ENCODE data around the gene IYD. TPM values are rescaled to one million over a fixed set of nuclear protein-coding genes. Genes with fewer than 3 reads are reported as not detected.

The IYD gene
- polyA plus RNA-seq, 2 of the 4 experiments (the other 2 are of a cell fraction) = 0.08 TPM; not detected in 1

DNA sequence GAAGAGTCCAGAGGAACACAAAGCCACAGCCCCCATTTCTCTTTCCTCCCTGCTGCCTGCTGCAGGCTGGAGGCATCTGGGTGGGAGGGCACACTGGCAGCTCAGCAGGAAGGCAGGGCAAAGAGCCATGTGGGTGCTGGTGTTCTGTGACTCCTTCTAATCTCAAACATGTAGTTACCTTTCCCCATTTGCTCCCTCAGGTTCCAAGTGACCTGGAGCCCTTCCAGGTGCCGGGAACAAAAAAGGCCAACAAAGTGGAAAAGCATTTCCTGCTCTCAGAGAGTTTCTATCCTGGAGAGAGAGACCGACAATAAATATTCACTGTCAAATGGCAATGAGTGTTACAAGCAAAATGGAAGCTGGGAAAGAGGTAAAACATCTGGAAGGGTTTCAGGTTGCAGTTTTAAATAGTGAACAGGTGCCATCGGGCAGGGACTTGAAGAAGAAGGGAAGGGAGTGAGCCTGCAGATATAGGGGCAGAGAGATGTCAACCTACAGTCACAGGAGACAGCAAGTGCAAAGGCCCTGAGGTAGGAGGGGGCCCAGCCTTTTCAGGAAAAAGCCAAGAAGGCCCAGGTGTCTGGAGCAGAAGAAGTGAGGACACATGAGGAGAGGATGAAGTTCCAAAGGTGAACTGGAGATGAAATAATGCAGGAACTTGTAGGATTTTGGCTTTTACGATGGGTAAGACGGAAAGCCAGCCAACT, 43.6 kb upstream of the IYD start:
- no peaks in the 10 kb centered on the region for H3K4me1 ChIP-seq
- no peak overlapping the region for H3K27ac ChIP-seq
- POLR2A ChIA-PET = no interaction called here
- no peak overlapping the region for H3K4me2 ChIP-seq
- DNase-seq (ENCODE audit: low read depth in 1 of 2, low spot score in 1 of 2) (no peak), FAIRE-seq (no peak), ATAC-seq (no peak)
- H3K4me3 ChIP-seq = no peak overlapping the region
- WGBS (ENCODE audit: missing lambda C conversion rate) = 64% methylated on average over 5 of the region's 5 CpGs
- H3K9me3 ChIP-seq = no peaks in the 10 kb centered on the region
- CTCF ChIA-PET = interaction anchor here (1.6 to 1.7 kb wide), 2 partner anchors 9 to 254 kb away, joined by 4 to 6 read pairs; no protein-coding TSS in a partner anchor
- TF ChIP-seq RFX5 (IDR thresholded peaks at IDR 0.05) (no peak), FOXS1 (CRISPR knock-in tag; IDR thresholded peaks at IDR 0.05) (no peak), NR3C1 (IDR thresholded peaks at IDR 0.05) (no peak), TFCP2L1 (CRISPR knock-in tag; IDR thresholded peaks at IDR 0.05) (no peak), RNF2 (IDR thresholded peaks at IDR 0.05; ENCODE audit: borderline replicate concordance, low read depth) (no peak), HOXA7 (CRISPR knock-in tag; IDR thresholded peaks at IDR 0.05) (no peak), RARB (CRISPR knock-in tag; IDR thresholded peaks at IDR 0.05) (no peak), FOSB (CRISPR knock-in tag; IDR thresholded peaks at IDR 0.05) (no peak), ZC3H11A (IDR thresholded peaks at IDR 0.05) (no peak), MYC (IDR thresholded peaks at IDR 0.05; ENCODE audit: borderline replicate concordance, low read length) (no peak), MAZ (IDR thresholded peaks at IDR 0.05; ENCODE audit: borderline replicate concordance, low read depth, low read length) (no peak), ZFP36 (IDR thresholded peaks at IDR 0.05; ENCODE audit: borderline replicate concordance, partially characterized antibody) (no peak), HEYL (CRISPR knock-in tag; IDR thresholded peaks at IDR 0.05) (no peak), ZNF302 (CRISPR knock-in tag; IDR thresholded peaks at IDR 0.05) (no peak), CHD4 (IDR thresholded peaks at IDR 0.05; ENCODE audit: borderline replicate concordance) (no peak)
- TF ChIP-seq, protein P1, sequence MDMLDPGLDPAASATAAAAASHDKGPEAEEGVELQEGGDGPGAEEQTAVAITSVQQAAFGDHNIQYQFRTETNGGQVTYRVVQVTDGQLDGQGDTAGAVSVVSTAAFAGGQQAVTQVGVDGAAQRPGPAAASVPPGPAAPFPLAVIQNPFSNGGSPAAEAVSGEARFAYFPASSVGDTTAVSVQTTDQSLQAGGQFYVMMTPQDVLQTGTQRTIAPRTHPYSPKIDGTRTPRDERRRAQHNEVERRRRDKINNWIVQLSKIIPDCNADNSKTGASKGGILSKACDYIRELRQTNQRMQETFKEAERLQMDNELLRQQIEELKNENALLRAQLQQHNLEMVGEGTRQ (IDR thresholded peaks at IDR 0.05) = no peak
- TF ChIP-seq, protein P2, sequence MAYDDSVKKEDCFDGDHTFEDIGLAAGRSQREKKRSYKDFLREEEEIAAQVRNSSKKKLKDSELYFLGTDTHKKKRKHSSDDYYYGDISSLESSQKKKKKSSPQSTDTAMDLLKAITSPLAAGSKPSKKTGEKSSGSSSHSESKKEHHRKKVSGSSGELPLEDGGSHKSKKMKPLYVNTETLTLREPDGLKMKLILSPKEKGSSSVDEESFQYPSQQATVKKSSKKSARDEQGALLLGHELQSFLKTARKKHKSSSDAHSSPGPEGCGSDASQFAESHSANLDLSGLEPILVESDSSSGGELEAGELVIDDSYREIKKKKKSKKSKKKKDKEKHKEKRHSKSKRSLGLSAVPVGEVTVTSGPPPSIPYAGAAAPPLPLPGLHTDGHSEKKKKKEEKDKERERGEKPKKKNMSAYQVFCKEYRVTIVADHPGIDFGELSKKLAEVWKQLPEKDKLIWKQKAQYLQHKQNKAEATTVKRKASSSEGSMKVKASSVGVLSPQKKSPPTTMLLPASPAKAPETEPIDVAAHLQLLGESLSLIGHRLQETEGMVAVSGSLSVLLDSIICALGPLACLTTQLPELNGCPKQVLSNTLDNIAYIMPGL (CRISPR knock-in tag; IDR thresholded peaks at IDR 0.05; ENCODE audit: borderline replicate concordance) = no peak
- TF ChIP-seq, protein P3, sequence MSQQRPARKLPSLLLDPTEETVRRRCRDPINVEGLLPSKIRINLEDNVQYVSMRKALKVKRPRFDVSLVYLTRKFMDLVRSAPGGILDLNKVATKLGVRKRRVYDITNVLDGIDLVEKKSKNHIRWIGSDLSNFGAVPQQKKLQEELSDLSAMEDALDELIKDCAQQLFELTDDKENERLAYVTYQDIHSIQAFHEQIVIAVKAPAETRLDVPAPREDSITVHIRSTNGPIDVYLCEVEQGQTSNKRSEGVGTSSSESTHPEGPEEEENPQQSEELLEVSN (IDR thresholded peaks at IDR 0.05; ENCODE audit: borderline replicate concordance, low read depth) = no peak
- TF ChIP-seq, protein P4, sequence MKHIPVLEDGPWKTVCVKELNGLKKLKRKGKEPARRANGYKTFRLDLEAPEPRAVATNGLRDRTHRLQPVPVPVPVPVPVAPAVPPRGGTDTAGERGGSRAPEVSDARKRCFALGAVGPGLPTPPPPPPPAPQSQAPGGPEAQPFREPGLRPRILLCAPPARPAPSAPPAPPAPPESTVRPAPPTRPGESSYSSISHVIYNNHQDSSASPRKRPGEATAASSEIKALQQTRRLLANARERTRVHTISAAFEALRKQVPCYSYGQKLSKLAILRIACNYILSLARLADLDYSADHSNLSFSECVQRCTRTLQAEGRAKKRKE (CRISPR knock-in tag; IDR thresholded peaks at IDR 0.05; ENCODE audit: low read depth) = no peak

DNA sequence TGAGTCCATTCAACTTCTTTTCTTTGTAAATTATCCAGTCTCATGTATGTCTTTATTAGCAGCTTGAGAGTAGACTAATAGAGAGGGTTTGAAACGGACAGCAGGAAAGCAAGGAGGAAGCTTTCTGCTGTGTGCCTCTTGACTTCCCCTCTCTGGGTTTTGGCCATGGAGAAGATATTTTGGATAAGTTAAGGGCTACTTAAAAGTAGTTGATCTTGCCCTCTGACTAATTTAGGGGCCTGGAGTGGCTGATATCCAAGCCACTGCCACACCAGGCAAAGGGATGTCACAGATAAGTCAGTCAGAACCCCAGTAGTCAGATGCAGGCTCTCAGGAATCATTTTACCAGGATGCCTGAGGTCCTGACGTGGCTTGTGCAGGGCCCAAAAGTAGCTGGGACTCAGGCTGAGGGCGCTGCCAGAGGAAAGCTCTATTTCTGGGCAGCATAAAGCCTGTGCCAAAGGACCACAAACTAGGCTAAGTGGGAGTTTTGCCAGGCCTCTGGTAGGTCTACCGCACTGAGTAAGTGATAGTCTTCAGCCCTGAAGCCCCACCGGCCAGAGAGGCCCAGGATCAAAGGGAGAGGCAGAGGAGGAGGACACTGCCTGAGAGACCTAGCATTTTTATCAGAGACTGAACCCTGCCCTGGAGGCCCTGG, 41.6 kb upstream of the IYD start:
- no peak for FAIRE-seq
- Histone ChIP-seq H3K9me3 (no peaks in the 10 kb centered on the region), H3K4me1 (no peaks in the 10 kb centered on the region), H3K4me3 (no peak overlapping the region), H3K4me2 (no peak overlapping the region), H3K27ac (no peak overlapping the region)
- ATAC-seq = no peak
- ChIA-PET POLR2A (no interaction called here), CTCF (interaction anchor here (0.6 kb wide), 1 partner anchor 492 kb away, joined by 4 read pairs; no protein-coding TSS in a partner anchor)
- WGBS (ENCODE audit: missing lambda C conversion rate) = 47% methylated on average over 5 of the region's 5 CpGs
- TF ChIP-seq POLR2AphosphoS2 (conservative IDR thresholded peaks at IDR 0.05; ENCODE audit: low read length) (no peak), BHLHE40 (IDR thresholded peaks at IDR 0.05; ENCODE audit: low read depth, low read length) (no peak), CHD4 (IDR thresholded peaks at IDR 0.05; ENCODE audit: borderline replicate concordance) (no peak), KDM5A (IDR thresholded peaks at IDR 0.05) (no peak)
- TF ChIP-seq, protein P5, sequence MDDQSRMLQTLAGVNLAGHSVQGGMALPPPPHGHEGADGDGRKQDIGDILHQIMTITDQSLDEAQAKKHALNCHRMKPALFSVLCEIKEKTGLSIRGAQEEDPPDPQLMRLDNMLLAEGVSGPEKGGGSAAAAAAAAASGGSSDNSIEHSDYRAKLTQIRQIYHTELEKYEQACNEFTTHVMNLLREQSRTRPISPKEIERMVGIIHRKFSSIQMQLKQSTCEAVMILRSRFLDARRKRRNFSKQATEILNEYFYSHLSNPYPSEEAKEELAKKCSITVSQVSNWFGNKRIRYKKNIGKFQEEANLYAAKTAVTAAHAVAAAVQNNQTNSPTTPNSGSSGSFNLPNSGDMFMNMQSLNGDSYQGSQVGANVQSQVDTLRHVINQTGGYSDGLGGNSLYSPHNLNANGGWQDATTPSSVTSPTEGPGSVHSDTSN (IDR thresholded peaks at IDR 0.05) = no peak
- TF ChIP-seq, protein P6, sequence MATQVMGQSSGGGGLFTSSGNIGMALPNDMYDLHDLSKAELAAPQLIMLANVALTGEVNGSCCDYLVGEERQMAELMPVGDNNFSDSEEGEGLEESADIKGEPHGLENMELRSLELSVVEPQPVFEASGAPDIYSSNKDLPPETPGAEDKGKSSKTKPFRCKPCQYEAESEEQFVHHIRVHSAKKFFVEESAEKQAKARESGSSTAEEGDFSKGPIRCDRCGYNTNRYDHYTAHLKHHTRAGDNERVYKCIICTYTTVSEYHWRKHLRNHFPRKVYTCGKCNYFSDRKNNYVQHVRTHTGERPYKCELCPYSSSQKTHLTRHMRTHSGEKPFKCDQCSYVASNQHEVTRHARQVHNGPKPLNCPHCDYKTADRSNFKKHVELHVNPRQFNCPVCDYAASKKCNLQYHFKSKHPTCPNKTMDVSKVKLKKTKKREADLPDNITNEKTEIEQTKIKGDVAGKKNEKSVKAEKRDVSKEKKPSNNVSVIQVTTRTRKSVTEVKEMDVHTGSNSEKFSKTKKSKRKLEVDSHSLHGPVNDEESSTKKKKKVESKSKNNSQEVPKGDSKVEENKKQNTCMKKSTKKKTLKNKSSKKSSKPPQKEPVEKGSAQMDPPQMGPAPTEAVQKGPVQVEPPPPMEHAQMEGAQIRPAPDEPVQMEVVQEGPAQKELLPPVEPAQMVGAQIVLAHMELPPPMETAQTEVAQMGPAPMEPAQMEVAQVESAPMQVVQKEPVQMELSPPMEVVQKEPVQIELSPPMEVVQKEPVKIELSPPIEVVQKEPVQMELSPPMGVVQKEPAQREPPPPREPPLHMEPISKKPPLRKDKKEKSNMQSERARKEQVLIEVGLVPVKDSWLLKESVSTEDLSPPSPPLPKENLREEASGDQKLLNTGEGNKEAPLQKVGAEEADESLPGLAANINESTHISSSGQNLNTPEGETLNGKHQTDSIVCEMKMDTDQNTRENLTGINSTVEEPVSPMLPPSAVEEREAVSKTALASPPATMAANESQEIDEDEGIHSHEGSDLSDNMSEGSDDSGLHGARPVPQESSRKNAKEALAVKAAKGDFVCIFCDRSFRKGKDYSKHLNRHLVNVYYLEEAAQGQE (IDR thresholded peaks at IDR 0.05) = no peak
- no peak for DNase-seq (ENCODE audit: low read depth in 1 of 2, low spot score in 1 of 2)
